Colonic mucosa (tissue), 4 donors: ENCODE measurements around the gene C2orf72. TPM values are rescaled to one million over a fixed set of nuclear protein-coding genes. Genes with fewer than 3 reads are reported as not detected.

Experiments
- DNase-seq: peaks from one replicate; pipeline ENCODE4 v3.0.0-alpha.2; 2020
- H3K27ac ChIP-seq: fragments of 200-600 bp; one replicate; pipeline ENCODE4 v1.8.0; 2021
- H3K27me3 ChIP-seq: fragments of 200-600 bp; one replicate; pipeline ENCODE4 v1.8.0; 2021
- H3K36me3 ChIP-seq: fragments of 200-600 bp; one replicate; pipeline ENCODE4 v1.8.0; 2021
- H3K4me1 ChIP-seq: fragments of 200-600 bp; one replicate; pipeline ENCODE4 v1.8.0; 2021; ENCODE audit warnings: mild to moderate bottlenecking
- H3K4me3 ChIP-seq: fragments of 200-600 bp; one replicate; pipeline ENCODE4 v1.8.0; 2021
- H3K9ac ChIP-seq, 2 donors: one replicate each; pipeline ENCODE4 v1.7.0; 2013; ENCODE audit warnings: control low read depth in 2 of 2, low read depth in 2 of 2, low read length in 2 of 2
- H3K9me3 ChIP-seq: fragments of 200-600 bp; one replicate; pipeline ENCODE4 v1.8.0; 2021
- CTCF ChIP-seq: fragments of 200-600 bp; IDR thresholded peaks from one replicate; pipeline ENCODE4 v1.8.0; 2022; ENCODE audit warnings: antibody characterized with exemption, mild to moderate bottlenecking
- intact Hi-C: fragments of 100-400 bp; cut with DNase I; formaldehyde crosslinking; loops from one replicate; pipeline ENCODE4 v1.14.1; 2022
- total RNA-seq, 2 donors: library from RNA; stranded (reverse); fragmentation: NEBNext Ultra II Directional in 1 of 2; extraction: Animal tissue kit (Norgen Biotek cat#: 25700) in 1 of 2; gene quantifications; one replicate each; pipeline ENCODE4 v1.2.1, GENCODE V29; 2021
- donor health status: healthy.
- donor health status: DM: no; HTN: no; CAD: no.
- donor health status: DM: no; HTN: no; CAD: no.

C2orf72 gene
- total RNA-seq, 2 donors from 2014 or later, result 44.5 to 82.5 TPM

DNA sequence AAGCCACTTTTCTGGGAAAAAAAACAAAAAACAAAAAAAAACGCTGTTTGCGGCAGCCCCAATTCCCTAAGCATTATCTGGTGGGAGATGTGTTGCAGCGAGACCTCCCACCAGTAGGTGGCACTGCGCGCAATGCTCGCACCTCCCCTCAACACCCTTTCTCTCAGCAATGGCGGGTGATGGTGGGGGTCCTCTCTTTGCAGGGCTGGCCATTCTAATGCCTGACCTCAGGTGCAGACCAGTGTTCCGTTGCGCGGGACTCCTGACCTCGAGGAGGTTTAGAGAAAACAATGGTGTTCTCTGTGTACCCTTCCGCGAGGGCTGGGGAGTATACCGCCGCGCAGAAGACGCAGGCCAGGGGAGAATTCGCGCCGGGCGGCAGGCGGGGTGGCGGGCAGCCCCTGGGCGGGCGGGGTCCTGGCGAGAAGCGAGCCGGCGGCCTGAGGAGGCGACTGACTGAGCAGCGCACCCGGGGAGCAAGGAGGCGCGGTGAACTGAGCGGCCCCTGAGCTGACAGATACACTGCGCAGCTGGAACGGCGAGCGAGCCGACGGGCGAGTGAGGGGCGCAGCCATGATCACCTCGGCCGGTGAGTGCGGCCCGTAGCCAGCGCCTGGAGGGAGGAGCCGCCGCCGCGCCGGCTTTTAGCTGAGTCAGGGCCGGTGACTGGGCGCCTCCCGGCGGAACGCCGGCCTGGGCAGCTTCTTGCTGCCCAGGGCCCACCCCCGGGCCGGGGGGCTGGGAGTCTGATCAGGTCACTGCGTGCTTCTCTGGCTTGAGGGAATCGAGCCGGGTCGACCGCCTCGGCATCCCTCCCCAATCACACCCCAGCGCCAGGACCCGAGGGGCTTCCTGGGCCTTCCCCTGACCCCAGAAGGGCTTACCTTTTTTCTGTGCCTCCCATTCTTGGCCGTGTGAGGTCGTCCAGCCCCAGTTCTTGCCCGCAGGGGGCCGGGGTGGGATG is 19.4 kb downstream of the C2orf72 start, which contains the start of gene PSMD1:
PSMD1 (plus strand) TSS at position 415 of the 964 bp plus-strand sequence; CDS start at position 574, 159 bp downstream.
- Histone ChIP-seq H3K9me3 (no peaks in the 10 kb centered on the region), H3K36me3 (no peaks in the 10 kb centered on the region), H3K27me3 (no peaks in the 10 kb centered on the region), H3K4me1 (peaks cover 22% of the 10 kb centered on the region), H3K9ac (peak within 1 kb of the TSS; percentile 69 to 89), H3K27ac (peak within 1 kb of the TSS; percentile 80), H3K4me3 (peak within 1 kb of the TSS; percentile 99)
- peak; percentile 98 for TF ChIP-seq CTCF
- intact Hi-C loops, result no loop called here
- DNase-seq, result peak; percentile 95

DNA sequence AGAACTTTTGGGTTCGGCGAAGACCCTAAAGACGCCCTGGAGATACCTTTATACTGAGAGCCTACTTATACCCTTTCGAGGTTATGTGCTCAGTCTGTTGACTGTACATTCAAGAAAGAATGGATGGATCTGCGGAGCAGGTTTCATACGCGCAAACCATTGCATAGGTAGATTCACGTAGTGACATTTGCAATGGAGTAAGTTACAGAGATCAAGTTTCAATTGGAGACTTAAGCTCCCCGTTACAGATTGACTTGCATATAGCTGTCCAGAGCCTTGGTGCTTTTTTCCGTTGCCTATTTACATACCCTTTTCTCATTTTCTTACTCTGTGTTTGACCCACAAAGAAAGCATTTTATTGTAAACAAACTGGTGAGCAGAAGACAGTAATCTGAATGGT is 20.3 kb downstream of the C2orf72 start:
- H3K9ac ChIP-seq, result peak overlapping the region; percentile 69 to 89
- H3K27ac ChIP-seq, result peak overlapping the region; percentile 80
- no peak for DNase-seq
- peak overlapping the region; percentile 99 for H3K4me3 ChIP-seq
- H3K9me3 ChIP-seq, result no peaks in the 10 kb centered on the region
- TF ChIP-seq CTCF, result no peak
- H3K4me1 ChIP-seq, result peaks cover 14% of the 10 kb centered on the region
- no peaks in the 10 kb centered on the region for H3K27me3 ChIP-seq
- intact Hi-C loops, result no loop called here
- no peaks in the 10 kb centered on the region for H3K36me3 ChIP-seq

DNA sequence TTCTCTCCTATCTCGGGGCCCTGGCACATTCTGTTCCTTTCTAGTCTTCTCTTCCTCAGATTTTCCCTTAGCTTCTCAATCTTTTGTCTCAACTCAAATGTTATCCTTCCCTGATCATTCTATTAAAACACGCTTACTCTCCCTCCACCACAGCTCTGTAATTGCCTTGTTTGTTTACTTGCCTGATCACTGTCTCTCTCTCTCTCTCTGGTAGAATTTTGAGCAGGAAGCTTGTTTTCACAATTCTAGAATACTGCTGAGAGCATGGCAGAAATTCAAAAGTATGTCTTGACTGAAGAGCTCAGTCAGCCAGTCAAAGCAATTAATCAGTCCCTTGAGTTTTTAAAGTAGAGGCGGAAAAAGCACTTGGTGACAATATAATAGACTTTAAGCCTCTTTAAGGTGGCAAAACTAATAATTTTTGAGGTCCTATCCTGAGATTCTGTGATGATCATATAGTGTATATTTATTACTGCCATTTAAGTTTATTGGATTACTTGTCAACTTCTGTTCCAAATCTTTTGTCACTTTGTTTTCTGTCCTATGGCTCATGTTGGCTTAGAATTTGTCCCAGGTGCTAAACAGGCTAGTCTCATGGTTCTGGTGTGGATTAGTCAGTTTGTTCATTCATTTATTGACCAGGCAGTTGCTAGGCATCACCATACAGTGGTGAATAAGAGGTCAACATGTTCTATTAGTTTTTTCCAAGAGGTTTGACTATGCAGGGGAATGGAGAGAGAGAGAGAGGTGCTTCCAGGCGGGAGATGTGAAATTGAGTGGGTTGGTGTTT is 21.6 kb downstream of the C2orf72 start:
- DNase-seq, result no peak
- H3K27me3 ChIP-seq, result no peaks in the 10 kb centered on the region
- no peak overlapping the region for H3K9ac ChIP-seq
- H3K4me3 ChIP-seq, result no peak overlapping the region
- intact Hi-C loops, result no loop called here
- H3K36me3 ChIP-seq, result no peaks in the 10 kb centered on the region
- peaks cover 14% of the 10 kb centered on the region for H3K4me1 ChIP-seq
- no peaks in the 10 kb centered on the region for H3K9me3 ChIP-seq
- H3K27ac ChIP-seq, result no peak overlapping the region
- no peak for TF ChIP-seq CTCF

DNA sequence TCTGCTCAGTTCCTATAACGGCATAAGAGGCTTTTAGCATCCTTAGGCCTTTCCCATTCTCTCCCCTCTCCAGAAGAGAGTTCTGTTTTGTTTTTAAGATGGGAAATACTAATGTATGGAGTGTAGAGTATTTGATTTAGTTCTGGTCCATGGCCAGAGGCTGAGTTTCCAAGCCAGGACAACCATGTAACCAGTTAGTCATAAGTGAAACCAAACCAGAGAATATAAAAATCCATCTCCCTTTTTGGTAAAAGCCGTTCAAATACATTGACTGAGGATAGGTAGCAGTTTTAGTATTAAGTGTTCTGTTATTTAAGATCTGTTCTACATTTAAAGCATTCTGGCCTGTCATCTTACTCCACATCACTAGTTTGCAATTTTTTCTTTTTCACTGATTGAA is 22.4 kb downstream of the C2orf72 start:
- no peak for DNase-seq
- TF ChIP-seq CTCF, result no peak
- no peak overlapping the region for H3K9ac ChIP-seq
- H3K4me1 ChIP-seq, result peaks cover 14% of the 10 kb centered on the region
- intact Hi-C loops, result no loop called here
- no peaks in the 10 kb centered on the region for H3K27me3 ChIP-seq
- H3K9me3 ChIP-seq, result no peaks in the 10 kb centered on the region
- no peaks in the 10 kb centered on the region for H3K36me3 ChIP-seq
- no peak overlapping the region for H3K4me3 ChIP-seq
- no peak overlapping the region for H3K27ac ChIP-seq

GRCh38 chr2:231062776-231063175 is 25.5 kb downstream of the C2orf72 start:
- Histone ChIP-seq H3K9me3 (no peaks in the 10 kb centered on the region), H3K9ac (no peak overlapping the region), H3K4me3 (no peak overlapping the region), H3K4me1 (peaks cover 14% of the 10 kb centered on the region), H3K36me3 (no peaks in the 10 kb centered on the region), H3K27ac (no peak overlapping the region), H3K27me3 (no peaks in the 10 kb centered on the region)
- intact Hi-C loops, result no loop called here
- no peak for TF ChIP-seq CTCF
- DNase-seq, result no peak
